GM12878 (cell line): ENCODE measurements around the gene NR2F1-AS1. TPM values are rescaled to one million over a fixed set of nuclear protein-coding genes. Genes with fewer than 3 reads are reported as not detected.

ENCODE experiments used
- BCLAF1 ChIP-seq: fragments of 450-650 bp; IDR thresholded peaks from 2 replicates; pipeline ENCODE4 v1.6.1; 2017; ENCODE audit warnings: antibody characterized with exemption, mild to moderate bottlenecking, moderate library complexity
- HDAC6 ChIP-seq: fragments of 200-600 bp; sonication (generic); IDR thresholded peaks from one replicate; pipeline ENCODE4 v1.8.0; 2017; ENCODE audit warnings: antibody characterized with exemption; ENCODE audit not compliant: unreplicated experiment
- IRF5 ChIP-seq: fragments of 450-650 bp; IDR thresholded peaks from 2 replicates; pipeline ENCODE4 v1.6.1; 2017; ENCODE audit warnings: borderline replicate concordance
- NFIC ChIP-seq: IDR thresholded peaks from 2 replicates; pipeline ENCODE4 v1.6.1; 2012; ENCODE audit warnings: low read depth, mild to moderate bottlenecking, inconsistent platforms, low read length, moderate library complexity
- NFYA ChIP-seq: IDR thresholded peaks from 2 replicates; pipeline ENCODE4 v1.6.1; 2011; ENCODE audit warnings: low read depth, mild to moderate bottlenecking, low read length, improper control_type of control experiment, borderline replicate concordance
- SIX5 ChIP-seq: IDR thresholded peaks from 2 replicates; pipeline ENCODE4 v1.6.1; 2011; ENCODE audit warnings: mild to moderate bottlenecking, low read depth, low read length, moderate library complexity; ENCODE audit not compliant: severe bottlenecking
- SMARCA5 ChIP-seq: fragments of 450-650 bp; IDR thresholded peaks from 2 replicates; pipeline ENCODE4 v1.6.1; 2017; ENCODE audit warnings: mild to moderate bottlenecking
- USF2 ChIP-seq: IDR thresholded peaks from 2 replicates; pipeline ENCODE4 v1.6.1; 2011; ENCODE audit warnings: low read depth, low read length, improper control_type of control experiment, borderline replicate concordance
- WRNIP1 ChIP-seq: IDR thresholded peaks from 2 replicates; pipeline ENCODE4 v1.6.1; 2011; ENCODE audit warnings: low read depth, low read length, improper control_type of control experiment, borderline replicate concordance
- ZNF384 ChIP-seq: IDR thresholded peaks from 2 replicates; pipeline ENCODE4 v1.6.1; 2012; ENCODE audit warnings: low read depth, mild to moderate bottlenecking, low read length, improper control_type of control experiment, borderline replicate concordance
- ZSCAN29 ChIP-seq: fragments of 450-650 bp; IDR thresholded peaks from 2 replicates; pipeline ENCODE4 v1.6.1; 2017; ENCODE audit warnings: mild to moderate bottlenecking, moderate library complexity
- polyA plus RNA-seq, 11 experiments: library from polyadenylated mRNA; depleted of rRNA in 4 of 11; unstranded in 6 of 11; stranded (reverse) in 5 of 11; fragments of >200 nt; fragmentation: Nextera tagmentation in 4 of 11; fragmentation: Illumina TruSeq in 1 of 11; extraction: Ambion mirVana in 4 of 11; extraction: Trizol in 1 of 11; gene quantifications; 1 replicate in 1 of 11; 2 replicates in 10 of 11; pipeline versions ENCODE4 v1.2.1 to v1.2.3, GENCODE V29; 2011 to 2016; ENCODE audit warnings: inconsistent platforms in 2 of 11, missing spikeins in 2 of 11, low read depth in 1 of 11
- total RNA-seq, 4 experiments: library from RNA; depleted of rRNA in 3 of 4; stranded (reverse); fragments of >200 nt in 3 of 4; fragmentation: Illumina TruSeq in 1 of 4; extraction: Trizol in 1 of 4; gene quantifications; 2 replicates each; pipeline versions ENCODE4 v1.2.1 to v1.2.3, GENCODE V29; 2013 to 2021

Gene NR2F1-AS1
- total and polyA plus RNA-seq, 10 of the 15 experiments (the other 5 are each of a cell fraction or from before 2014, with no cell fraction given), result 0.11 to 0.85 (median 0.27) TPM

- no peak for TF ChIP-seq IRF5
- TF ChIP-seq ZSCAN29, result no peak
- no peak for TF ChIP-seq NFIC
- TF ChIP-seq NFYA, result no peak
- no peak for TF ChIP-seq SIX5
- no peak for TF ChIP-seq SMARCA5
- TF ChIP-seq BCLAF1, result no peak
- TF ChIP-seq WRNIP1, result no peak
- TF ChIP-seq HDAC6, result no peak
- no peak for TF ChIP-seq ZNF384
- TF ChIP-seq USF2, result no peak
Measured at GRCh38 chr5:93610581-93611272, 29.7 kb upstream of the NR2F1-AS1 start (continued).
